Esophagus (tissue), 2 donors: Measurements from ENCODE around the gene IFNA8. TPM values are rescaled to one million over a fixed set of nuclear protein-coding genes. Genes with fewer than 3 reads are reported as not detected.

Source experiments
- H3K27ac ChIP-seq, 2 donors: one replicate each; pipeline ENCODE4 v1.5.1; 2013; ENCODE audit warnings: low read depth in 2 of 2, mild to moderate bottlenecking in 2 of 2, inconsistent platforms in 1 of 2, low read length in 1 of 2, moderate library complexity in 1 of 2
- H3K27me3 ChIP-seq, 2 donors: one replicate each; pipeline ENCODE4 v1.6.1; 2013; ENCODE audit warnings: low read length in 2 of 2, control low read depth in 1 of 2, mild to moderate bottlenecking in 1 of 2; ENCODE audit not compliant: insufficient read depth in 2 of 2, control insufficient read depth in 1 of 2
- H3K36me3 ChIP-seq, 2 donors: one replicate each; pipeline ENCODE4 v1.6.1; 2013; ENCODE audit warnings: low read length in 1 of 2; ENCODE audit not compliant: control insufficient read depth in 2 of 2, insufficient read depth in 2 of 2
- H3K4me1 ChIP-seq, 2 donors: one replicate each; pipeline ENCODE4 v1.6.1; 2013; ENCODE audit warnings: low read length in 1 of 2; ENCODE audit not compliant: control insufficient read depth in 2 of 2, insufficient read depth in 2 of 2
- H3K4me3 ChIP-seq, 2 donors: one replicate each; pipeline ENCODE4 v1.5.1; 2013; ENCODE audit warnings: low read length in 2 of 2, mild to moderate bottlenecking in 2 of 2, low read depth in 1 of 2, moderate library complexity in 1 of 2
- H3K9me3 ChIP-seq, 2 donors: one replicate each; pipeline ENCODE4 v1.6.1; 2013; ENCODE audit warnings: mild to moderate bottlenecking in 2 of 2, low read depth in 1 of 2, low read length in 1 of 2, moderate library complexity in 1 of 2; ENCODE audit not compliant: control insufficient read depth in 2 of 2, insufficient read depth in 1 of 2
- WGBS, 2 donors: extraction: QIAGEN DNeasy Blood & Tissue Kit; methylation state at CpG; one replicate each; pipeline ENCODE4 v1.1.7; 2013; 5-methylcytosine and 5-hydroxymethylcytosine counted together
- polyA plus RNA-seq, 2 donors: library from polyadenylated mRNA; stranded (reverse); fragments of 200-250 nt; gene quantifications; one replicate each; pipeline ENCODE4 v1.2.3, GENCODE V29; 2013
- donor health status: healthy with polysubstance abuse.
- donor health status: Bipolar disorder and iron deficiency.

IFNA8 gene
- polyA plus RNA-seq, 2 donors, result not detected

GRCh38 chr9:21450733-21451394, 41.9 kb downstream of the IFNA8 start:
- H3K36me3 ChIP-seq, result no peaks in the 10 kb centered on the region
- no peak overlapping the region for H3K27ac ChIP-seq
- WGBS, 2 donors, result 82 to 84% methylated on average over 4 of the region's 4 CpGs
- no peaks in the 10 kb centered on the region for H3K4me1 ChIP-seq
- no peaks in the 10 kb centered on the region for H3K27me3 ChIP-seq
- no peaks in the 10 kb centered on the region for H3K9me3 ChIP-seq
- no peak overlapping the region for H3K4me3 ChIP-seq

GRCh38 chr9:21452681-21453080, 43.8 kb downstream of the IFNA8 start:
- no peaks in the 10 kb centered on the region for H3K36me3 ChIP-seq

GRCh38 chr9:21454149-21454548, 45.2 kb downstream of the IFNA8 start:
- no peak overlapping the region for H3K4me3 ChIP-seq
- H3K27ac ChIP-seq, result no peak overlapping the region
- H3K4me1 ChIP-seq, result no peaks in the 10 kb centered on the region
- WGBS, 2 donors, result 74 to 75% methylated on average over 2 of the region's 2 CpGs
- no peaks in the 10 kb centered on the region for H3K27me3 ChIP-seq
- no peaks in the 10 kb centered on the region for H3K36me3 ChIP-seq
- no peaks in the 10 kb centered on the region for H3K9me3 ChIP-seq

More at GRCh38 chr9:21452681-21453080, 43.8 kb downstream of the IFNA8 start:
- H3K27ac ChIP-seq, result no peak overlapping the region
- no peaks in the 10 kb centered on the region for H3K4me1 ChIP-seq
- no peak overlapping the region for H3K4me3 ChIP-seq
- WGBS, 2 donors, result 86 to 88% methylated on average over 4 of the region's 4 CpGs
- H3K27me3 ChIP-seq, result no peaks in the 10 kb centered on the region
- H3K9me3 ChIP-seq, result no peaks in the 10 kb centered on the region

- Histone ChIP-seq H3K36me3 (no peaks in the 10 kb centered on the region), H3K9me3 (no peaks in the 10 kb centered on the region), H3K27me3 (no peaks in the 10 kb centered on the region), H3K4me1 (no peaks in the 10 kb centered on the region), H3K4me3 (no peak overlapping the region), H3K27ac (no peak overlapping the region)
Observed at GRCh38 chr9:21455320-21455719, 46.4 kb downstream of the IFNA8 start.

Other genes with a start within 250 kb of the IFNA8 start
- not detected for gene IFNA21, start 242.5 kb upstream of the IFNA8 start, polyA plus RNA-seq
- gene IFNA4, start 221.5 kb upstream of the IFNA8 start, polyA plus RNA-seq, result not detected
- gene IFNA7, start 206.9 kb upstream of the IFNA8 start, polyA plus RNA-seq, result not detected
- not detected for gene IFNA10, start 202.0 kb upstream of the IFNA8 start, polyA plus RNA-seq
- not detected for gene IFNA16, start 191.8 kb upstream of the IFNA8 start, polyA plus RNA-seq
- gene IFNA17, start 180.9 kb upstream of the IFNA8 start, polyA plus RNA-seq, result not detected
- gene IFNA14, start 169.1 kb upstream of the IFNA8 start, polyA plus RNA-seq, result not detected
- gene IFNA5, start 103.8 kb upstream of the IFNA8 start, polyA plus RNA-seq, result under 1 TPM in 1 of 2 donors, not detected in 1; 0.04 TPM
- gene KLHL9, start 73.7 kb upstream of the IFNA8 start, polyA plus RNA-seq, result 1 to 10 TPM; 5.0 to 5.9 TPM
- not detected for gene IFNA6, start 58.2 kb upstream of the IFNA8 start, polyA plus RNA-seq
- not detected for gene IFNA13, start 41.1 kb upstream of the IFNA8 start, polyA plus RNA-seq
- not detected for gene IFNA2, start 23.7 kb upstream of the IFNA8 start, polyA plus RNA-seq
- gene IFNA1, start 31.3 kb downstream of the IFNA8 start, polyA plus RNA-seq, result not detected
- gene IFNE, start 73.2 kb downstream of the IFNA8 start, polyA plus RNA-seq, result 1 to 10 TPM in 1 of 2 donors, under 1 TPM in 1; 0.33 to 2.0 TPM